Measurements from ENCODE around the gene RGS10. TPM values are rescaled to one million over a fixed set of nuclear protein-coding genes. Genes with fewer than 3 reads are reported as not detected.

The RGS10 gene
- total and polyA plus RNA-seq, 10 of the 15 experiments (the other 5 are each of a cell fraction or from before 2014, with no cell fraction given): 72.8 to 193 (median 127) TPM

DNA sequence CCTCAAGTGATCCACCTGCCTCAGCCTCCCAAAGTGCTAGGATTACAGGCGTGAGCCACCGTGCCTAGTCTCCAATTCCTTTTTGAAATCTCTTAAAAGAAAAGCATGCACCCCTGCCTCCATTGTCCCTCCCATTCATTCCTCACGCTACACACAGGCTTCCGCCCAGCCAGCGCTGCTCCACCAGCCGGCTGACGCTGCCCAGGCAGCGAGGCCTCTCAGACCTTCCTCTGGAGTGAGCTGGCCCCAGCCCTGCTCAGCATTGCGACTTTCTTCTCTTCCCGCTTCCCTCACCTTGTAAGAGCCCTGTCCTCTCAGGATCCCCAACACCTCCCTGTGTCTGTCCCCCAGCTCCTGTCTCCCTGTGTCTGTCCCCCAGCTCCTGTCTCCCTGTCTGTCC lies 23.6 kb downstream of the RGS10 start:
- CTCF ChIA-PET: interaction anchor here (0.7 to 4.7 kb wide), 7 partner anchors 13 to 83 kb away, joined by 3 to 45 read pairs (median 6); partner anchors contain the start of gene RGS10
- POLR2A ChIA-PET: interaction anchor here (0.6 to 2.5 kb wide), 3 partner anchors 18 to 30 kb away, joined by 7 to 24 read pairs (median 10); partner anchors contain the start of gene RGS10
- H3K36me3 ChIP-seq (ENCODE audit: control insufficient read depth in 2 of 2, insufficient read depth in 2 of 2, low read length in 1 of 2): peaks cover 9 to 19% of the 10 kb centered on the region in 2 experiments; a peak in 3 of 4 replicates
- no peak overlapping the region for H3K4me2 ChIP-seq (ENCODE audit: control insufficient read depth, insufficient read depth)
- ATAC-seq (no peak), FAIRE-seq (no peak), DNase-seq (ENCODE audit: low read depth, low spot score) (no peak)
- no peak overlapping the region for H2AFZ ChIP-seq (ENCODE audit: control insufficient read depth, low read depth, low read length)
- no TSS peak for BruUV-seq (replicated peaks)
- no peaks in the 10 kb centered on the region for H4K20me1 ChIP-seq (ENCODE audit: control insufficient read depth, insufficient read depth)
- H3K27me3 ChIP-seq (replicated peaks in 1 of 2; ENCODE audit: control insufficient read depth in 2 of 2, insufficient read depth in 2 of 2, low read length in 1 of 2): no peaks in the 10 kb centered on the region
- peaks cover 43% of the 10 kb centered on the region for H3K4me1 ChIP-seq (ENCODE audit: control insufficient read depth, insufficient read depth, low read length)
- intact Hi-C loops (cut with micrococcal nuclease; ENCODE audit: unreplicated experiment): no loop called here
- H3K4me3 ChIP-seq: no peak overlapping the region
- peaks cover 3% of the 10 kb centered on the region for H3K79me2 ChIP-seq (ENCODE audit: control insufficient read depth, insufficient read depth, low read length)
- WGBS (ENCODE audit: insufficient coverage, insufficient replicate concordance, low lambda C conversion rate, missing lambda C conversion rate): 86% methylated on average over 10 of the region's 10 CpGs
- no peak overlapping the region for H3K9ac ChIP-seq (ENCODE audit: control insufficient read depth, insufficient read depth, low read length)
- RAD21 ChIA-PET (ENCODE audit: unreplicated experiment): interaction anchor here (1.0 to 4.7 kb wide), 4 partner anchors 9 to 341 kb away, joined by 3 to 55 read pairs (median 6); partner anchors contain the start of gene RGS10
- in situ Hi-C loops (cut with MboI): no loop called here
- H3K27ac ChIP-seq (ENCODE audit: control insufficient read depth, insufficient read depth): 0 out of 2 replicates have a peak overlapping the region, but pooled peaks have one; percentile 0
- SMC1A ChIA-PET (ENCODE audit: uncharacterized antibody, unreplicated experiment): interaction anchor here (1.0 to 7.5 kb wide), 8 partner anchors 11 to 29 kb away, joined by 3 to 62 read pairs (median 7); partner anchors contain the start of gene RGS10
- no peaks in the 10 kb centered on the region for H3K9me3 ChIP-seq (replicated peaks; ENCODE audit: control insufficient read depth, insufficient read depth, low read length)
- TF ChIP-seq, protein P1, sequence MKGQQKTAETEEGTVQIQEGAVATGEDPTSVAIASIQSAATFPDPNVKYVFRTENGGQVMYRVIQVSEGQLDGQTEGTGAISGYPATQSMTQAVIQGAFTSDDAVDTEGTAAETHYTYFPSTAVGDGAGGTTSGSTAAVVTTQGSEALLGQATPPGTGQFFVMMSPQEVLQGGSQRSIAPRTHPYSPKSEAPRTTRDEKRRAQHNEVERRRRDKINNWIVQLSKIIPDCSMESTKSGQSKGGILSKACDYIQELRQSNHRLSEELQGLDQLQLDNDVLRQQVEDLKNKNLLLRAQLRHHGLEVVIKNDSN (IDR thresholded peaks at IDR 0.05; ENCODE audit: borderline replicate concordance, extremely low read length, insufficient read depth, low read depth, low read length): no peak
- TF ChIP-seq, protein P2, sequence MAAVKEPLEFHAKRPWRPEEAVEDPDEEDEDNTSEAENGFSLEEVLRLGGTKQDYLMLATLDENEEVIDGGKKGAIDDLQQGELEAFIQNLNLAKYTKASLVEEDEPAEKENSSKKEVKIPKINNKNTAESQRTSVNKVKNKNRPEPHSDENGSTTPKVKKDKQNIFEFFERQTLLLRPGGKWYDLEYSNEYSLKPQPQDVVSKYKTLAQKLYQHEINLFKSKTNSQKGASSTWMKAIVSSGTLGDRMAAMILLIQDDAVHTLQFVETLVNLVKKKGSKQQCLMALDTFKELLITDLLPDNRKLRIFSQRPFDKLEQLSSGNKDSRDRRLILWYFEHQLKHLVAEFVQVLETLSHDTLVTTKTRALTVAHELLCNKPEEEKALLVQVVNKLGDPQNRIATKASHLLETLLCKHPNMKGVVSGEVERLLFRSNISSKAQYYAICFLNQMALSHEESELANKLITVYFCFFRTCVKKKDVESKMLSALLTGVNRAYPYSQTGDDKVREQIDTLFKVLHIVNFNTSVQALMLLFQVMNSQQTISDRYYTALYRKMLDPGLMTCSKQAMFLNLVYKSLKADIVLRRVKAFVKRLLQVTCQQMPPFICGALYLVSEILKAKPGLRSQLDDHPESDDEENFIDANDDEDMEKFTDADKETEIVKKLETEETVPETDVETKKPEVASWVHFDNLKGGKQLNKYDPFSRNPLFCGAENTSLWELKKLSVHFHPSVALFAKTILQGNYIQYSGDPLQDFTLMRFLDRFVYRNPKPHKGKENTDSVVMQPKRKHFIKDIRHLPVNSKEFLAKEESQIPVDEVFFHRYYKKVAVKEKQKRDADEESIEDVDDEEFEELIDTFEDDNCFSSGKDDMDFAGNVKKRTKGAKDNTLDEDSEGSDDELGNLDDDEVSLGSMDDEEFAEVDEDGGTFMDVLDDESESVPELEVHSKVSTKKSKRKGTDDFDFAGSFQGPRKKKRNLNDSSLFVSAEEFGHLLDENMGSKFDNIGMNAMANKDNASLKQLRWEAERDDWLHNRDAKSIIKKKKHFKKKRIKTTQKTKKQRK (IDR thresholded peaks at IDR 0.05; ENCODE audit: low read depth, low read length): no peak
- TF ChIP-seq EED (IDR thresholded peaks at IDR 0.05; ENCODE audit: low read depth) (no peak), SIX5 (IDR thresholded peaks at IDR 0.05; ENCODE audit: low read depth, low read length, severe bottlenecking) (no peak), YBX1 (IDR thresholded peaks at IDR 0.05) (no peak), NFXL1 (IDR thresholded peaks at IDR 0.05; ENCODE audit: borderline replicate concordance) (no peak)
- TF ChIP-seq, protein P3, sequence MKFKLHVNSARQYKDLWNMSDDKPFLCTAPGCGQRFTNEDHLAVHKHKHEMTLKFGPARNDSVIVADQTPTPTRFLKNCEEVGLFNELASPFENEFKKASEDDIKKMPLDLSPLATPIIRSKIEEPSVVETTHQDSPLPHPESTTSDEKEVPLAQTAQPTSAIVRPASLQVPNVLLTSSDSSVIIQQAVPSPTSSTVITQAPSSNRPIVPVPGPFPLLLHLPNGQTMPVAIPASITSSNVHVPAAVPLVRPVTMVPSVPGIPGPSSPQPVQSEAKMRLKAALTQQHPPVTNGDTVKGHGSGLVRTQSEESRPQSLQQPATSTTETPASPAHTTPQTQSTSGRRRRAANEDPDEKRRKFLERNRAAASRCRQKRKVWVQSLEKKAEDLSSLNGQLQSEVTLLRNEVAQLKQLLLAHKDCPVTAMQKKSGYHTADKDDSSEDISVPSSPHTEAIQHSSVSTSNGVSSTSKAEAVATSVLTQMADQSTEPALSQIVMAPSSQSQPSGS (IDR thresholded peaks at IDR 0.05; ENCODE audit: low read length): no peak
- TF ChIP-seq, protein P4, sequence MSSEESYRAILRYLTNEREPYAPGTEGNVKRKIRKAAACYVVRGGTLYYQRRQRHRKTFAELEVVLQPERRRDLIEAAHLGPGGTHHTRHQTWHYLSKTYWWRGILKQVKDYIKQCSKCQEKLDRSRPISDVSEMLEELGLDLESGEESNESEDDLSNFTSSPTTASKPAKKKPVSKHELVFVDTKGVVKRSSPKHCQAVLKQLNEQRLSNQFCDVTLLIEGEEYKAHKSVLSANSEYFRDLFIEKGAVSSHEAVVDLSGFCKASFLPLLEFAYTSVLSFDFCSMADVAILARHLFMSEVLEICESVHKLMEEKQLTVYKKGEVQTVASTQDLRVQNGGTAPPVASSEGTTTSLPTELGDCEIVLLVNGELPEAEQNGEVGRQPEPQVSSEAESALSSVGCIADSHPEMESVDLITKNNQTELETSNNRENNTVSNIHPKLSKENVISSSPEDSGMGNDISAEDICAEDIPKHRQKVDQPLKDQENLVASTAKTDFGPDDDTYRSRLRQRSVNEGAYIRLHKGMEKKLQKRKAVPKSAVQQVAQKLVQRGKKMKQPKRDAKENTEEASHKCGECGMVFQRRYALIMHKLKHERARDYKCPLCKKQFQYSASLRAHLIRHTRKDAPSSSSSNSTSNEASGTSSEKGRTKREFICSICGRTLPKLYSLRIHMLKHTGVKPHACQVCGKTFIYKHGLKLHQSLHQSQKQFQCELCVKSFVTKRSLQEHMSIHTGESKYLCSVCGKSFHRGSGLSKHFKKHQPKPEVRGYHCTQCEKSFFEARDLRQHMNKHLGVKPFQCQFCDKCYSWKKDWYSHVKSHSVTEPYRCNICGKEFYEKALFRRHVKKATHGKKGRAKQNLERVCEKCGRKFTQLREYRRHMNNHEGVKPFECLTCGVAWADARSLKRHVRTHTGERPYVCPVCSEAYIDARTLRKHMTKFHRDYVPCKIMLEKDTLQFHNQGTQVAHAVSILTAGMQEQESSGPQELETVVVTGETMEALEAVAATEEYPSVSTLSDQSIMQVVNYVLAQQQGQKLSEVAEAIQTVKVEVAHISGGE (CRISPR knock-in tag; IDR thresholded peaks at IDR 0.05): no peak
- TF ChIP-seq, protein P5, sequence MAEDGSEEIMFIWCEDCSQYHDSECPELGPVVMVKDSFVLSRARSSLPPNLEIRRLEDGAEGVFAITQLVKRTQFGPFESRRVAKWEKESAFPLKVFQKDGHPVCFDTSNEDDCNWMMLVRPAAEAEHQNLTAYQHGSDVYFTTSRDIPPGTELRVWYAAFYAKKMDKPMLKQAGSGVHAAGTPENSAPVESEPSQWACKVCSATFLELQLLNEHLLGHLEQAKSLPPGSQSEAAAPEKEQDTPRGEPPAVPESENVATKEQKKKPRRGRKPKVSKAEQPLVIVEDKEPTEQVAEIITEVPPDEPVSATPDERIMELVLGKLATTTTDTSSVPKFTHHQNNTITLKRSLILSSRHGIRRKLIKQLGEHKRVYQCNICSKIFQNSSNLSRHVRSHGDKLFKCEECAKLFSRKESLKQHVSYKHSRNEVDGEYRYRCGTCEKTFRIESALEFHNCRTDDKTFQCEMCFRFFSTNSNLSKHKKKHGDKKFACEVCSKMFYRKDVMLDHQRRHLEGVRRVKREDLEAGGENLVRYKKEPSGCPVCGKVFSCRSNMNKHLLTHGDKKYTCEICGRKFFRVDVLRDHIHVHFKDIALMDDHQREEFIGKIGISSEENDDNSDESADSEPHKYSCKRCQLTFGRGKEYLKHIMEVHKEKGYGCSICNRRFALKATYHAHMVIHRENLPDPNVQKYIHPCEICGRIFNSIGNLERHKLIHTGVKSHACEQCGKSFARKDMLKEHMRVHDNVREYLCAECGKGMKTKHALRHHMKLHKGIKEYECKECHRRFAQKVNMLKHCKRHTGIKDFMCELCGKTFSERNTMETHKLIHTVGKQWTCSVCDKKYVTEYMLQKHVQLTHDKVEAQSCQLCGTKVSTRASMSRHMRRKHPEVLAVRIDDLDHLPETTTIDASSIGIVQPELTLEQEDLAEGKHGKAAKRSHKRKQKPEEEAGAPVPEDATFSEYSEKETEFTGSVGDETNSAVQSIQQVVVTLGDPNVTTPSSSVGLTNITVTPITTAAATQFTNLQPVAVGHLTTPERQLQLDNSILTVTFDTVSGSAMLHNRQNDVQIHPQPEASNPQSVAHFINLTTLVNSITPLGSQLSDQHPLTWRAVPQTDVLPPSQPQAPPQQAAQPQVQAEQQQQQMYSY (CRISPR knock-in tag; IDR thresholded peaks at IDR 0.05): no peak
